ENCODE measurements around the gene FOXP2. TPM values are rescaled to one million over a fixed set of nuclear protein-coding genes. Genes with fewer than 3 reads are reported as not detected.
"Not testable (repeated sequence)": the region's sequence is repeated elsewhere in the genome, so short reads cannot be mapped to it uniquely, and the experiment has no call there.

The FOXP2 gene
- total RNA-seq, 1 donor from 2014 or later: 7.6 TPM

GRCh38 chr7:114502454-114503254 lies 88.0 kb downstream of the FOXP2 start:
- no peak overlapping the region for H3K4me3 ChIP-seq

GRCh38 chr7:114504586-114504985 lies 90.0 kb downstream of the FOXP2 start:
- H3K36me3 ChIP-seq: no peaks in the 10 kb centered on the region
- no peak overlapping the region for H3K4me3 ChIP-seq
- no peaks in the 10 kb centered on the region for H3K9me3 ChIP-seq
- H3K27ac ChIP-seq: no peak overlapping the region
- intact Hi-C loops (cut with DNase I): no loop called here
- H3K27me3 ChIP-seq: no peaks in the 10 kb centered on the region
- ATAC-seq (no peak), DNase-seq (no peak)
- no peaks in the 10 kb centered on the region for H3K4me1 ChIP-seq
- no peak for TF ChIP-seq CTCF (IDR thresholded peaks at IDR 0.05)

More at GRCh38 chr7:114502454-114503254, 88.0 kb downstream of the FOXP2 start:
- DNase-seq (no peak), ATAC-seq (peak; percentile 22)
- Histone ChIP-seq H3K27ac (no peak overlapping the region), H3K4me1 (no peaks in the 10 kb centered on the region), H3K9me3 (no peaks in the 10 kb centered on the region), H3K36me3 (no peaks in the 10 kb centered on the region), H3K27me3 (no peaks in the 10 kb centered on the region)
- no peak for TF ChIP-seq CTCF (IDR thresholded peaks at IDR 0.05)
- intact Hi-C loops (cut with DNase I): no loop called here

GRCh38 chr7:114507381-114507780 lies 92.8 kb downstream of the FOXP2 start:
- Histone ChIP-seq H3K4me1 (no peaks in the 10 kb centered on the region), H3K9me3 (no peaks in the 10 kb centered on the region), H3K27ac (no peak overlapping the region), H3K27me3 (no peaks in the 10 kb centered on the region), H3K4me3 (no peak overlapping the region), H3K36me3 (no peaks in the 10 kb centered on the region)
- DNase-seq (no peak), ATAC-seq (no peak)
- no peak for TF ChIP-seq CTCF (IDR thresholded peaks at IDR 0.05)
- intact Hi-C loops (cut with DNase I): no loop called here

GRCh38 chr7:114508086-114508485 lies 93.5 kb downstream of the FOXP2 start:
- no peaks in the 10 kb centered on the region for H3K27me3 ChIP-seq
- DNase-seq (no peak), ATAC-seq (no peak)
- H3K9me3 ChIP-seq: no peaks in the 10 kb centered on the region
- no peaks in the 10 kb centered on the region for H3K4me1 ChIP-seq
- no peaks in the 10 kb centered on the region for H3K36me3 ChIP-seq
- TF ChIP-seq CTCF (IDR thresholded peaks at IDR 0.05): no peak
- no peak overlapping the region for H3K4me3 ChIP-seq
- intact Hi-C loops (cut with DNase I): no loop called here
- H3K27ac ChIP-seq: no peak overlapping the region

- ATAC-seq; H3K4me3 ChIP-seq; intact Hi-C loops (cut with DNase I); H3K27ac ChIP-seq; H3K36me3 ChIP-seq; H3K4me1 ChIP-seq; H3K27me3 ChIP-seq; H3K9me3 ChIP-seq; DNase-seq: not testable (repeated sequence)
These were observed 96.2 kb downstream of the FOXP2 start for GRCh38 chr7:114510824-114511223.

GRCh38 chr7:114519240-114519639 lies 104.6 kb downstream of the FOXP2 start:
- H3K36me3 ChIP-seq: no peaks in the 10 kb centered on the region
- H3K9me3 ChIP-seq: no peaks in the 10 kb centered on the region
- no peaks in the 10 kb centered on the region for H3K27me3 ChIP-seq
- no peak for DNase-seq
- H3K4me1 ChIP-seq: no peaks in the 10 kb centered on the region
- H3K27ac ChIP-seq: no peak overlapping the region
- no peak for TF ChIP-seq CTCF (IDR thresholded peaks at IDR 0.05)
- intact Hi-C loops (cut with DNase I): no loop called here
- no peak for ATAC-seq
- H3K4me3 ChIP-seq: no peak overlapping the region
